CD4-positive, alpha-beta memory T cell (primary cell): ENCODE data around the gene FSTL4. TPM values are rescaled to one million over a fixed set of nuclear protein-coding genes. Genes with fewer than 3 reads are reported as not detected.

Source experiments
- CTCF ChIA-PET: fragments of 350-600 bp; sonication (Branson Sonifier 250); formaldehyde crosslinking; loops from one replicate; lab custom pipeline; 2021; ENCODE audit warnings: inconsistent platforms; ENCODE audit not compliant: partially characterized antibody; lab: Charles Lee
- POLR2A ChIA-PET: fragments of 350-600 bp; sonication (Branson Sonifier 250); formaldehyde crosslinking; loops from one replicate; lab custom pipeline; 2021; ENCODE audit not compliant: partially characterized antibody; lab: Charles Lee
- DNase-seq, 5 donors: peaks; one replicate each; pipeline versions ENCODE4 v3.0.0 to v3.0.0-alpha.2; 2020 to 2022; ENCODE audit warnings: mixed read lengths in 1 of 5
- H3K27ac ChIP-seq: one replicate; pipeline ENCODE4 v1.7.0; 2013; ENCODE audit warnings: low read depth, low read length
- H3K27me3 ChIP-seq: 2 replicates; pipeline ENCODE4 v1.7.0; 2013; ENCODE audit warnings: mild to moderate bottlenecking, low read length, moderate library complexity; ENCODE audit not compliant: insufficient read depth
- H3K36me3 ChIP-seq: 2 replicates; pipeline ENCODE4 v1.7.0; 2013; ENCODE audit warnings: mild to moderate bottlenecking, low read length, moderate library complexity; ENCODE audit not compliant: insufficient read depth
- H3K4me1 ChIP-seq: 2 replicates; pipeline ENCODE4 v1.7.0; 2013; ENCODE audit warnings: mild to moderate bottlenecking, low read length, moderate library complexity; ENCODE audit not compliant: insufficient read depth
- H3K4me3 ChIP-seq, 2 donors: one replicate each; pipeline ENCODE4 v1.7.0; 2013; ENCODE audit warnings: low read length in 2 of 2, mild to moderate bottlenecking in 1 of 2
- H3K9me3 ChIP-seq, 2 donors: one replicate each; pipeline ENCODE4 v1.7.0; 2013; ENCODE audit warnings: low read length in 2 of 2, control low read depth in 1 of 2; ENCODE audit not compliant: control insufficient read depth in 1 of 2
- H3K27ac Mint-ChIP-seq, 7 donors: one replicate each; pipeline ENCODE4 v1.8.0; 2020 to 2021; ENCODE audit warnings: mixed read lengths in 7 of 7, mild to moderate bottlenecking in 6 of 7, inconsistent platforms in 3 of 7, moderate library complexity in 3 of 7
- H3K27me3 Mint-ChIP-seq, 2 donors: one replicate each; pipeline ENCODE4 v1.8.0; 2020 to 2021; ENCODE audit warnings: mixed read lengths in 2 of 2
- H3K36me3 Mint-ChIP-seq, 2 donors: one replicate each; pipeline ENCODE4 v1.8.0; 2020 to 2021; ENCODE audit warnings: mixed read lengths in 2 of 2, inconsistent platforms in 1 of 2, mild to moderate bottlenecking in 1 of 2
- H3K4me1 Mint-ChIP-seq, 4 donors: one replicate each; pipeline ENCODE4 v1.8.0; 2020 to 2021; ENCODE audit warnings: mixed read lengths in 4 of 4, mild to moderate bottlenecking in 1 of 4
- H3K4me3 Mint-ChIP-seq, 8 donors: one replicate each; pipeline ENCODE4 v1.8.0; 2020 to 2021; ENCODE audit warnings: mixed read lengths in 8 of 8, mild to moderate bottlenecking in 7 of 8, moderate library complexity in 6 of 8, inconsistent platforms in 3 of 8
- H3K9me3 Mint-ChIP-seq, 8 donors: one replicate each; pipeline ENCODE4 v1.8.0; 2020 to 2021; ENCODE audit warnings: mixed read lengths in 8 of 8, mild to moderate bottlenecking in 5 of 8, inconsistent platforms in 3 of 8, moderate library complexity in 1 of 8
- intact Hi-C: fragments of 100-400 bp; cut with micrococcal nuclease; formaldehyde crosslinking; loops from one replicate; pipeline ENCODE4 v1.15.1; 2023
- polyA plus RNA-seq, 2 donors: library from polyadenylated mRNA; unstranded; fragments of 300-500 nt; fragmentation: Illumina TruSeq; gene quantifications; one replicate each; pipeline ENCODE4 v1.2.3, GENCODE V29; 2021
- total RNA-seq, 2 experiments: library from RNA; stranded (reverse); gene quantifications; one replicate each; pipeline ENCODE4 v1.2.3, GENCODE V29; 2021

The FSTL4 gene
- total and polyA plus RNA-seq, 4 experiments from 2014 or later = not detected

GRCh38 chr5:133480366-133480765 is 132.0 kb downstream of the FSTL4 start:
- Mint-ChIP-seq H3K4me1 (no peaks in the 10 kb centered on the region), H3K27ac (no peak overlapping the region), H3K4me3 (no peak overlapping the region), H3K36me3 (no peaks in the 10 kb centered on the region), H3K9me3 (no peaks in the 10 kb centered on the region), H3K27me3 (peaks cover 3 to 7% of the 10 kb centered on the region in 2 donors)
- Histone ChIP-seq H3K36me3 (no peaks in the 10 kb centered on the region), H3K27ac (no peak overlapping the region), H3K27me3 (no peaks in the 10 kb centered on the region), H3K4me1 (no peaks in the 10 kb centered on the region), H3K9me3 (no peaks in the 10 kb centered on the region), H3K4me3 (no peak overlapping the region)
- POLR2A ChIA-PET = no interaction called here
- intact Hi-C loops = no loop called here
- no peak for DNase-seq
- CTCF ChIA-PET = no interaction called here

- ChIA-PET CTCF (no interaction called here), POLR2A (no interaction called here)
- no peak overlapping the region for H3K4me3 Mint-ChIP-seq
- H3K27ac Mint-ChIP-seq = no peak overlapping the region
- Histone ChIP-seq H3K4me1 (peaks cover 7% of the 10 kb centered on the region), H3K27me3 (no peaks in the 10 kb centered on the region), H3K9me3 (no peaks in the 10 kb centered on the region), H3K27ac (no peak overlapping the region), H3K36me3 (no peaks in the 10 kb centered on the region), H3K4me3 (no peak overlapping the region)
- no peak for DNase-seq
- H3K36me3 Mint-ChIP-seq = no peaks in the 10 kb centered on the region
- intact Hi-C loops = no loop called here
- H3K27me3 Mint-ChIP-seq = peaks cover 3 to 10% of the 10 kb centered on the region in 2 donors
- H3K4me1 Mint-ChIP-seq = peaks cover 4 to 17% (median 10%) of the 10 kb centered on the region in 4 donors
- H3K9me3 Mint-ChIP-seq = no peaks in the 10 kb centered on the region
These were observed 133.9 kb downstream of the FSTL4 start for GRCh38 chr5:133478199-133478985.

GRCh38 chr5:133475986-133476385 is 136.4 kb downstream of the FSTL4 start:
- Histone ChIP-seq H3K36me3 (no peaks in the 10 kb centered on the region), H3K4me3 (no peak overlapping the region), H3K27ac (no peak overlapping the region), H3K9me3 (no peaks in the 10 kb centered on the region), H3K27me3 (no peaks in the 10 kb centered on the region), H3K4me1 (peaks cover 7% of the 10 kb centered on the region)
- intact Hi-C loops = no loop called here
- Mint-ChIP-seq H3K4me1 (peaks cover 4 to 18% (median 10%) of the 10 kb centered on the region in 4 donors), H3K27ac (peak overlapping the region in 1 of 7 donors; percentile 13), H3K36me3 (no peaks in the 10 kb centered on the region), H3K9me3 (no peaks in the 10 kb centered on the region), H3K27me3 (peaks cover 3 to 11% of the 10 kb centered on the region in 2 donors), H3K4me3 (no peak overlapping the region)
- ChIA-PET CTCF (interaction anchor here (1.2 to 1.6 kb wide), 2 partner anchors 20 to 52 kb away, joined by 3 to 6 read pairs; no protein-coding TSS in a partner anchor), POLR2A (interaction anchor here (0.6 kb wide), 1 partner anchor 1000 kb away, joined by 5 read pairs; no protein-coding TSS in a partner anchor)
- DNase-seq = no peak

GRCh38 chr5:133474851-133475590 is 137.3 kb downstream of the FSTL4 start:
- ChIA-PET POLR2A (no interaction called here), CTCF (interaction anchor here (1.3 to 1.9 kb wide), 2 partner anchors 10 to 50 kb away, joined by 4 to 7 read pairs; no protein-coding TSS in a partner anchor)
- intact Hi-C loops = no loop called here

GRCh38 chr5:133473291-133473690 is 139.1 kb downstream of the FSTL4 start:
- peaks cover 4 to 31% (median 11%) of the 10 kb centered on the region in 4 donors for H3K4me1 Mint-ChIP-seq
- no peak overlapping the region for H3K27ac Mint-ChIP-seq
- H3K36me3 Mint-ChIP-seq = no peaks in the 10 kb centered on the region
- H3K4me1 ChIP-seq = peaks cover 15% of the 10 kb centered on the region
- no peak overlapping the region for H3K4me3 ChIP-seq
- no peaks in the 10 kb centered on the region for H3K36me3 ChIP-seq
- no peak overlapping the region for H3K27ac ChIP-seq
- intact Hi-C loops = no loop called here
- H3K9me3 Mint-ChIP-seq = peaks cover 0 to 1% (median 0%) of the 10 kb centered on the region in 8 donors
- no peaks in the 10 kb centered on the region for H3K27me3 ChIP-seq
- H3K27me3 Mint-ChIP-seq = peaks cover 8 to 11% of the 10 kb centered on the region in 2 donors
- CTCF ChIA-PET = interaction anchor here (1.9 kb wide), 1 partner anchor 9 kb away, joined by 7 read pairs; no protein-coding TSS in a partner anchor
- H3K4me3 Mint-ChIP-seq = no peak overlapping the region
- no peak for DNase-seq
- POLR2A ChIA-PET = no interaction called here
- no peaks in the 10 kb centered on the region for H3K9me3 ChIP-seq

More at GRCh38 chr5:133474851-133475590, 137.3 kb downstream of the FSTL4 start:
- no peaks in the 10 kb centered on the region for H3K9me3 ChIP-seq
- no peak overlapping the region for H3K27ac ChIP-seq
- no peaks in the 10 kb centered on the region for H3K27me3 ChIP-seq
- Mint-ChIP-seq H3K4me3 (peak overlapping the region in 3 of 8 donors; percentile 15 to 55 (median 35)), H3K27ac (no peak overlapping the region), H3K36me3 (no peaks in the 10 kb centered on the region), H3K9me3 (no peaks in the 10 kb centered on the region), H3K4me1 (peaks cover 4 to 18% (median 10%) of the 10 kb centered on the region in 4 donors), H3K27me3 (peaks cover 4 to 11% of the 10 kb centered on the region in 2 donors)
- DNase-seq = no peak
- H3K4me1 ChIP-seq = peaks cover 7% of the 10 kb centered on the region
- H3K36me3 ChIP-seq = no peaks in the 10 kb centered on the region
- no peak overlapping the region for H3K4me3 ChIP-seq

GRCh38 chr5:133472829-133473228 is 139.5 kb downstream of the FSTL4 start:
- Histone ChIP-seq H3K27ac (no peak overlapping the region), H3K9me3 (no peaks in the 10 kb centered on the region), H3K4me1 (peaks cover 20% of the 10 kb centered on the region), H3K4me3 (no peak overlapping the region), H3K27me3 (no peaks in the 10 kb centered on the region), H3K36me3 (no peaks in the 10 kb centered on the region)
- ChIA-PET POLR2A (no interaction called here), CTCF (no interaction called here)
- intact Hi-C loops = no loop called here
- H3K9me3 Mint-ChIP-seq = peaks cover 0 to 1% (median 0%) of the 10 kb centered on the region in 8 donors
- H3K27ac Mint-ChIP-seq = no peak overlapping the region
- no peaks in the 10 kb centered on the region for H3K36me3 Mint-ChIP-seq
- peaks cover 8 to 11% of the 10 kb centered on the region in 2 donors for H3K27me3 Mint-ChIP-seq
- H3K4me3 Mint-ChIP-seq = no peak overlapping the region
- peaks cover 4 to 33% (median 11%) of the 10 kb centered on the region in 4 donors for H3K4me1 Mint-ChIP-seq
- DNase-seq = no peak

GRCh38 chr5:133471699-133472098 is 140.6 kb downstream of the FSTL4 start:
- H3K36me3 ChIP-seq = no peaks in the 10 kb centered on the region
- Mint-ChIP-seq H3K27ac (no peak overlapping the region), H3K27me3 (peaks cover 8 to 11% of the 10 kb centered on the region in 2 donors), H3K36me3 (no peaks in the 10 kb centered on the region), H3K4me3 (no peak overlapping the region), H3K4me1 (peaks cover 4 to 33% (median 11%) of the 10 kb centered on the region in 4 donors), H3K9me3 (peaks cover 0 to 1% (median 0%) of the 10 kb centered on the region in 8 donors)
- ChIA-PET CTCF (no interaction called here), POLR2A (no interaction called here)
- no peak overlapping the region for H3K27ac ChIP-seq
- H3K4me1 ChIP-seq = peaks cover 30% of the 10 kb centered on the region
- H3K9me3 ChIP-seq = no peaks in the 10 kb centered on the region
- no peak overlapping the region for H3K4me3 ChIP-seq
- H3K27me3 ChIP-seq = no peaks in the 10 kb centered on the region
- DNase-seq = no peak
- intact Hi-C loops = no loop called here
